HG03139 (cell line): ENCODE data around the gene XPC.
A peak's percentile ranks its signal among the peaks of the same experiment; 100 is the strongest.
"Not testable (repeated sequence)": the region's sequence is repeated elsewhere in the genome, so short reads cannot be mapped to it uniquely, and the experiment has no call there.

Source experiments
- ATAC-seq: cut with Tn5 transposase; IDR thresholded peaks from one replicate; pipeline ENCODE4 v1.9.1; 2021; ENCODE audit not compliant: unreplicated experiment

XPC gene

GRCh38 chr3:14178247-14179113, at the start of gene XPC, which contains the start of gene LSM3:
XPC (minus strand) TSS chr3:14178601; CDS start chr3:14178568, 33 bp downstream.
LSM3 (plus strand) TSS chr3:14178817; CDS start chr3:14178861, 44 bp downstream.
- peak; percentile 91 for ATAC-seq

DNA sequence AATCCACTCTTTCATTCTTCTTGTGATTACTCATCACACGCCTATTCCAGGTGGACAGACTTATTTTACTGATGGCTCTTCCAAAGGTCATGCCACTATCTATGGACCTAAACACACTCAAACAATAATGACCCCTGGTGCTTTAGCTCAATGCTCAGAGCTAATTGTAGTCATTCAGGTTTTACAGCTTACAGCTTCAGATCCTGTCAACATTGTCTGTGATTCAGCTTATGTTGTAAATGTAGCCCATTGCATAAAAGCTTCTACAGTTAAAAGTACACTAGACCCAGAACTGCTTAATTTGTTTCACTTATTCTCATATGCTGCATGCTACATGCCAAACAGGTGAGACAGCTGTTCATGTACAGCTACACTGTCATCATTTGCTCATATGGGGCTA, 49.5 kb upstream of the XPC start:
- ATAC-seq: no peak

DNA sequence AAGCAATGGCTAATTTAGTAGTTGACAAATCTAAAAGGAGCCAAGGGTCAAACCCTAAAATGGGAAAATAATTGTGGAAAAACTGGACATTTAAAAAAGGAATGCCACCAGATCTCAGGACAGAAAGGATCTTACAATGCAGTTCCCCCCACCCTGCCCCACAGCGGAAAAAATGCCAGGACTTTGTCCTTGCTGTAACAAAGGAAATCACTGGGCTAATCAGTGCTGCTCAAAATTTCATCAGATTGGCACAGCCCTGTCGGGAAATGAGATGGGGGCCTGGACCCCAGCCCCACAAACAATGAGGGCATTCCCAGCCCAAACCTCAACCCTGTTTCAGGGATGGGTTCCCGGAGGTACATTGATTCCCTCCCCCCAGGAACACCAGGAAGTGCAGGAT, 48.0 kb upstream of the XPC start:
- ATAC-seq: not testable (repeated sequence)

- ATAC-seq: no peak
Measured at GRCh38 chr3:14225421-14225820, 47.0 kb upstream of the XPC start.

DNA sequence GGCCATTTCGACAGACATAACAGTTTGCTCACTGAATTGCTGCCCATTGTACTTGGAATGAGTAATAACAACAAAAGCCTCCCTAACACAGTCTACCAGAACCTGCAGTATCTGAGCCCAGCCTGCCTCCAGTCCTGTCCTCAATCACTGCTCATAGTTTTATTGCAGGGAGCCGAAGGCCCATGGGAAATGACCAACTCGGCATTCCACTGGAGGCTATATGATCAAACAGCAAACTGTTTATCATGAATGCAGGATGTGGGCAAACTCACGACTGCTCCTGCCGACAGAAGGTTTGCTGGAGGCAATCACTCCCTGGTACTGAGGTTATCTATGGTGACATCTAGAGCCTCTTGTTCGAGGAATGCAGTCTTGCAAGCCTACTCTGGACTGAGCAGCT, 46.5 kb upstream of the XPC start:
- no peak for ATAC-seq

GRCh38 chr3:14223595-14223994, 45.2 kb upstream of the XPC start:
- ATAC-seq: no peak

DNA sequence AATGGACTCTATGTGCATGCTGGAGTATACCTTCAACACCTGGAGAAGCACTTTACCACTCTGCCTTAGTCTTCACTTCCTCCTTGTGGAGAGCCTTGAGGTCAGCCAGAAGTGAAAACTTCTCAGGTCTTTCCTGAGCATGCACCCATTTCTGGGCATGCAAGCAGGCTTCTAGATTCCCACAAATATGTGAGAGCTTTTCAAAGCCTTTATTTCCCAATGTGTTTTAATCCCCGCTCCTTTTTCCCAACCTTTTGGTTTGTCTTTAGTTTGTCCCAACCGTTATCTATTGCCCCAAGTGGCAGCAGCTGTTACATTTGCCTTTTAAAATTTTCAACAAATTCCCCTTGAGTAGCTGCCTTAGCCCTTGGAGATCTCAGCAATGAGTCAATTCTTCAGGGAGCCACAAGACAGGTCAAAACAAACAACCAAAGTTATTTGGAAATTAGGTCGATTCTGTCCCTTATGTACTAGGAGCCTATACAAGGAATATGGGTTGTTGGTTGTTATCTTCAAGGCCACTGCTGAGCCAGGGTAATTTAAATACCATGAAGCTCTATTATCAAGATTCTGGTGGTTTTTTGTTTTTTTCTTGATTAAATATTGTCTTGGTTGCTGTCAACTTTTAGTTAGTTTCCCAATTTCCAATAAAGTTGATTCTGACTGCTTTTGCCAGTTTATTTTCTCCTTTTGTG, 44.6 kb upstream of the XPC start:
- no peak for ATAC-seq

- no peak for ATAC-seq
Measured at GRCh38 chr3:14222457-14222856, 44.1 kb upstream of the XPC start.

- no peak for ATAC-seq
Measured at GRCh38 chr3:14221902-14222301, 43.5 kb upstream of the XPC start.

DNA sequence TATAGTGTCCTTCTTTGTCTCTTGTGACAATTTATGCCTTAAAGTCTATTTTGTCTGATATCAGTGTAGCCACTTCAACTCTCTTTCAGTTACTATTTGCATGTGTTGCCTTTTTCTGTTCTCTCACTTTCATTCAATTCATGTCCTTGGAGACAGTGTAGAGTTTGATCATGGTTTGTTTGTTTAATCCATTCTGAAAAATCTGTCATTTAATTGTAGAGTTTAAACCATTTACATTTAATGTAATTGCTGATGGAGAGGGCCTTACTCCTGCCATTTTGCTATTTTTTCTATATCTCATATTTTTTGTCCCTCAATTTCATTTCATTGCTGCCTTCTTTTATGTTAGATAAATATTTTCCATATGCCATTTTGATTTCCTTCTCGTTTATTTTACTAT, 42.5 kb upstream of the XPC start:
- no peak for ATAC-seq

- ATAC-seq: no peak
Measured at GRCh38 chr3:14218355-14218754, 40.0 kb upstream of the XPC start.

DNA sequence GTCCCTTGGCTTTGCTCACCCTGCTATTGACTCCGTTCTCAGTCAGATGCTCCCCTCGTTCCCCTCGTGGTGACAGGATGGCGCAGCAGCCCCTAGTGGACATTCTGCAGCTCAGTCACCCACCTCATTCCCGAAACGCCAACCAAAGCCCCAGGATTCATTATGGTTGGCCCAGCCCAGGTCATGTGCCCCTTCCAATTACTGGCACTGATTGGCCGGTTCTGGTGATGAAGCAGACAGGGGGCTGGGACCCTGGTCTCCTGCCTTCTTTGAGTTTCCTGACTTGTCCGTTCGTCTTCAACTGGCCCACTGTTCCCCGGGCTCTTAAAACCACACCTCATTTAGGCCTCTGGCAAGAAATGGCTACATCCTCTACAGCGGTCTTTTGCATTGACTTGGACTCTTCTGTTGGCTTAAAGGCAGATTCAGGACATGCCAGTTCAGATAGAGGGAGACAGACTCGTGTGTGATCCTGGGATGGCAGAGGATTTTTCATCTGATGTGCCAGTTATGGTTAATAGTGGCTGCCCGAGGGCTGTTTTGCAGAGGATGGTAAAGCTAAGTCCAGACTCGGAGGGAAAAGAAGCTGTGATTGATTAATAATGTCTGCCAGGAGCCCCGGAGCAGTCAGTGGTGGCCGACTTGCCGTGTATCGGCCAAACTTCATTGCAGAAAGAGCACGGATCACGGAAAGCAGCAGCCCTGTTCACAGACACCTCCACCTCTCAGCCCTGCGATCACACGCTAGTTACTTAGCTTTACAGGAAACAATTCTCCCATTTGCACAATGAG, 38.1 kb upstream of the XPC start:
- no peak for ATAC-seq

- no peak for ATAC-seq
Measured at GRCh38 chr3:14214764-14215163, 36.4 kb upstream of the XPC start.

DNA sequence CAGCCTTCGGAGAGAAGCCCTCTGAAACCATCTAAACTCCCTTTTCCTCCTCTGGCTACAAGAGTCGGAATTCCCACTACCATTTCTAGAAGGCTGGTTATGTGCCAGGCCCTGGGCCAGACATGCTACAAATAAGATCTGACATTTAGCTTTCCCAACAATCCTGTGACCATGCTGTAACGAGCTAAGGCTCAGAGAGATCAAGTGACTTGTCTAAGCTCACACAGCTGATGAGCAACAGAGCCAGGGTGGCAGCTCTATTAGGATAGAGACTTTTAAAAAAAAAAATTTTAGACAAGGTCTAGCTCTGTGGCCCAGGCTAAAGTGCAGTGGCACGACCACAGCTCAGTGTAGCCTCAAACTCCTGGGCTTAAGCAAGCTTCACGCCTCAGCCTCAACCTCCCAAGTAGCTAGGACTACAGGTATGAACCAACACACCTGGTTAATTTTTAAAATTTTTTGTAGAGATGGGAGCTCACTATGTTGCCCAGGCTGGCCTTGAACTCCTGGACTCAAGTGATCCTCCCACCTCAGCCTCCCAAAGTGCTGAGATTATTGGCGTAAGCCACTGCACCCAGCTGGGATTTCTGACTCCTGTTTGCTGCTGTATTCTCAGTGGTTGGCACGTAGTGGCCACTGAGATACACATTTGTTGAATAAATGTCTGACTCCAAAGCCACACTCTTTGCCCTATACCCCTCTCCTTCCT, 34.8 kb upstream of the XPC start:
- ATAC-seq: no peak

- no peak for ATAC-seq
Measured at GRCh38 chr3:14212032-14212431, 33.6 kb upstream of the XPC start.

GRCh38 chr3:14211621-14212020, 33.2 kb upstream of the XPC start:
- no peak for ATAC-seq

DNA sequence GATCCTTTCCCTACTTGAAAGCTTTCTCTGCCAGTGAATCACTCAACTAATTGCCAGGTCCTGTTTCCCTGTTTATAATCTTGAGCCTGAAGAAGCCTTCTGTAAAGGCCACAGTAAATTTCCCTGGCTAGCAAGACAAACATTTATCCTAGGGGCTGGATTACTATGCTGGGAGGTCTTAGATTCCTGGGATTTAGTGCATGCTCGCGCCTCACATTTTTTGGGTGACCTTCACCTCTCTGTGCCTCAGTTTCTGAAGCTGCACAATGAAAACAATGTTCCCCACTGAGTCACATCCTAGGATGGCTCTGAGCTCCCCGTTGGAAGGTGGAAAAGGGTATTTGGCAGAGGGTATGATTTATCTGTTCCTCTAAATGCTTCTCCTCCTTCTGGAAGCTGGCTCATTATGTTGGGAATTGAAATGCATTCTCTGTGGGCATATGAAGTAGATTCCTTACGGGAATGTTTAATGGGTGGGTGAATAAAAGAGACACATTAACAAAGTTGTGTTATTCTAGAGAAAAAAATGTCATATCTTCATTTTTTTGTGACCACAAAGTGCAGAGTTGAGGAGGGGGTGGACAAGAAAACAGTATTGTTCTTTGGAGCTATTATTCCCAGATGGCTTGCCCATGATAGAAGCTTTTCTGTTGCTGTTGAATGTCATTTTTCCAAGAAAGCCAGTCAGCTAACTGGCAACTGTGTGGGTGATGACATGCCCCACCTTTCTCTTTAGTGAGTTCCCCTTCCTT, 32.6 kb upstream of the XPC start:
- ATAC-seq: no peak

DNA sequence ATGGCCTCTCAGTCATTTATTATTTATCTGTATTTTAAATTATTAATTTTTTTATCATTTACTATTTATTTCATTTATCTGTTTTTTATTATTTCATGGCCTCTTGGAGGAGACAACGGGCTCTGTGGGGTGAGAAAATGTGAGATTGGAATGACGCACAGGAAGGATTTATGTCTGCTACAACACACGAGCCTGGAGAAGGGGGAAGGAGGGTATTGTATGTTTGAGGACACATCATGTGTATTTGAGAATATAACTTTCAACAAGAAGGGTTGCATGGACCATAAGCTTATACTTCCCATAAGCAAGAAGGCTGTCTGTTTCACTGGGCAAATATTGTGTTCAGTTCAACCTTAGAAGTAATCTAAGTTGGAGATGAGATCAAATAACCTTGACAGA, 31.9 kb upstream of the XPC start:
- no peak for ATAC-seq

GRCh38 chr3:14209581-14210289, 31.3 kb upstream of the XPC start:
- no peak for ATAC-seq

DNA sequence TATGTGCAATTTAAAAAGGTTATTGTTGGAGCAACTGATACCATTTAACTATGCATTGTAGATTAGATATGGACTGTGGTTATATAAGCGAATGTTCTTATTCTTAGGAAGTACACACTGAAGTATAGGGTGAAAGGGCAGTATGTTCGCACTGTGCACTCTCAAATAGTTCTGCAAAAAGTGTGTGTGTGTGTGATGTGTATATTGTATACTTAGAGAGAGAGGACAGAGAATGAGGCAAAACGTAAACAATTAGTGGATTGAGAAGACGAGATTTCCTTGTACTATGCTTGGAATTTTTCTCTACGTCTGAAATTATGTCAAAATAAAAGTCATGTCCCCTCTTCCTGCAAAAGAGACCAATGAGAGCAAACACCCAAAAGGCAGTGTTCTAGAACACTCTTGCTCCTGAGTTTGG, 30.6 kb upstream of the XPC start:
- no peak for ATAC-seq
